ACC112 (cell line): ENCODE data around the gene PCDH11X.
"Not testable (repeated sequence)": the region's sequence is repeated elsewhere in the genome, so short reads cannot be mapped to it uniquely, and the experiment has no call there.

Source experiments
- H2AFZ ChIP-seq: fragments of 200-600 bp; sonication (generic); one replicate; pipeline ENCODE4 v1.6.0; 2017; ENCODE audit warnings: antibody characterized with exemption, low read length; ENCODE audit not compliant: unreplicated experiment
- H3K27ac ChIP-seq: fragments of 200-600 bp; sonication (generic); 2 replicates; pipeline ENCODE4 v1.5.1; 2014; ENCODE audit warnings: low read depth, mild to moderate bottlenecking, antibody characterized with exemption, low read length, moderate library complexity
- H3K27me3 ChIP-seq: fragments of 200-600 bp; sonication (generic); 2 replicates; pipeline ENCODE4 v1.6.1; 2014; ENCODE audit warnings: mild to moderate bottlenecking, antibody characterized with exemption, low read length, moderate library complexity, mixed read lengths; ENCODE audit not compliant: insufficient read depth
- H3K36me3 ChIP-seq: fragments of 200-600 bp; sonication (generic); 2 replicates; pipeline ENCODE4 v1.6.1; 2016; ENCODE audit warnings: mild to moderate bottlenecking, antibody characterized with exemption, low read length, moderate library complexity, mixed read lengths; ENCODE audit not compliant: insufficient read depth
- H3K4me1 ChIP-seq: fragments of 200-600 bp; sonication (generic); one replicate; pipeline ENCODE4 v1.6.1; 2016; ENCODE audit warnings: low read length, mixed read lengths; ENCODE audit not compliant: insufficient read depth, unreplicated experiment, control insufficient read depth
- H3K4me3 ChIP-seq: fragments of 200-600 bp; sonication (generic); 2 replicates; pipeline ENCODE4 v1.5.1; 2014; ENCODE audit warnings: mild to moderate bottlenecking, low read depth, low read length
- H3K79me2 ChIP-seq: fragments of 200-600 bp; sonication (generic); one replicate; pipeline ENCODE4 v1.6.0; 2016; ENCODE audit warnings: low read length; ENCODE audit not compliant: control insufficient read depth, unreplicated experiment, insufficient read depth

PCDH11X gene, protein sequence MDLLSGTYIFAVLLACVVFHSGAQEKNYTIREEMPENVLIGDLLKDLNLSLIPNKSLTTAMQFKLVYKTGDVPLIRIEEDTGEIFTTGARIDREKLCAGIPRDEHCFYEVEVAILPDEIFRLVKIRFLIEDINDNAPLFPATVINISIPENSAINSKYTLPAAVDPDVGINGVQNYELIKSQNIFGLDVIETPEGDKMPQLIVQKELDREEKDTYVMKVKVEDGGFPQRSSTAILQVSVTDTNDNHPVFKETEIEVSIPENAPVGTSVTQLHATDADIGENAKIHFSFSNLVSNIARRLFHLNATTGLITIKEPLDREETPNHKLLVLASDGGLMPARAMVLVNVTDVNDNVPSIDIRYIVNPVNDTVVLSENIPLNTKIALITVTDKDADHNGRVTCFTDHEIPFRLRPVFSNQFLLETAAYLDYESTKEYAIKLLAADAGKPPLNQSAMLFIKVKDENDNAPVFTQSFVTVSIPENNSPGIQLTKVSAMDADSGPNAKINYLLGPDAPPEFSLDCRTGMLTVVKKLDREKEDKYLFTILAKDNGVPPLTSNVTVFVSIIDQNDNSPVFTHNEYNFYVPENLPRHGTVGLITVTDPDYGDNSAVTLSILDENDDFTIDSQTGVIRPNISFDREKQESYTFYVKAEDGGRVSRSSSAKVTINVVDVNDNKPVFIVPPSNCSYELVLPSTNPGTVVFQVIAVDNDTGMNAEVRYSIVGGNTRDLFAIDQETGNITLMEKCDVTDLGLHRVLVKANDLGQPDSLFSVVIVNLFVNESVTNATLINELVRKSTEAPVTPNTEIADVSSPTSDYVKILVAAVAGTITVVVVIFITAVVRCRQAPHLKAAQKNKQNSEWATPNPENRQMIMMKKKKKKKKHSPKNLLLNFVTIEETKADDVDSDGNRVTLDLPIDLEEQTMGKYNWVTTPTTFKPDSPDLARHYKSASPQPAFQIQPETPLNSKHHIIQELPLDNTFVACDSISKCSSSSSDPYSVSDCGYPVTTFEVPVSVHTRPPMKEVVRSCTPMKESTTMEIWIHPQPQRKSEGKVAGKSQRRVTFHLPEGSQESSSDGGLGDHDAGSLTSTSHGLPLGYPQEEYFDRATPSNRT (N-terminal part only)

DNA sequence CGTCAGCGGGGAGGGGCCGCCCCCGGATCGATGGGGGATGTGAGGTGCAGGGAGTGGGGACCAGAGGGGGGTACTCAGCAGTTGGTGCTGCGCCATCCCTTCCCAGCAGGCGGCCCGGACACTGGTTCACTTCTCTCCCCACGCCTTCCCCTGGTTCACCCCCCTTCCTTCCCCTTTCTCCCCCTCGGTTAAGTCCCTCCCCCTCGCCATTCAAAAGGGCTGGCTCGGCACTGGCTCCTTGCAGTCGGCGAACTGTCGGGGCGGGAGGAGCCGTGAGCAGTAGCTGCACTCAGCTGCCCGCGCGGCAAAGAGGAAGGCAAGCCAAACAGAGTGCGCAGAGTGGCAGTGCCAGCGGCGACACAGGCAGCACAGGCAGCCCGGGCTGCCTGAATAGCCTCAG, at the start of gene PCDH11X:
TSS of gene PCDH11X (plus strand) at position 241 of the 400 bp plus-strand sequence. CDS start 56,130 bp downstream, outside the sequence.
- not testable (repeated sequence) for H2AFZ ChIP-seq, H3K4me3 ChIP-seq, H3K27me3 ChIP-seq, H3K36me3 ChIP-seq, H3K27ac ChIP-seq, H3K79me2 ChIP-seq, H3K4me1 ChIP-seq

DNA sequence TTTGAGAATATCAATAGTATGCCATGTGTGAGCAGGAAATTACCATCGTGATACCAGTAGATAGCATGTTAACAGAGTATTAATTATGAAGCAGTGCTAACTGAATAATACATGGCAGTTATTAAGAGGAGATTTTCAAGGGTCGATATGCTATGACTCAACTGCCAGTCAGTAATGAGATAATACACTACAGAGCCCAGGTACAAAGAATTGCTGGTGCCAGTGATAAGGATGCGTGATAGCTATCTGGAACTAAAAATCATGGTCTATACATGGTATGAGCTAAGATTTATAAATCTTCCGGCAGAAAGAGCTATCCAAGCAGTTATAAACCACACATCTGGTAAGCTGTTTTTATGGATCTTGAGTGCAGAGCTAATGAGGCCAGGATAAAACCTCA, 31.7 kb upstream of the PCDH11X start:
- not testable (repeated sequence) for H3K27me3 ChIP-seq, H3K4me3 ChIP-seq, H3K4me1 ChIP-seq, H3K79me2 ChIP-seq, H3K27ac ChIP-seq, H2AFZ ChIP-seq, H3K36me3 ChIP-seq

DNA sequence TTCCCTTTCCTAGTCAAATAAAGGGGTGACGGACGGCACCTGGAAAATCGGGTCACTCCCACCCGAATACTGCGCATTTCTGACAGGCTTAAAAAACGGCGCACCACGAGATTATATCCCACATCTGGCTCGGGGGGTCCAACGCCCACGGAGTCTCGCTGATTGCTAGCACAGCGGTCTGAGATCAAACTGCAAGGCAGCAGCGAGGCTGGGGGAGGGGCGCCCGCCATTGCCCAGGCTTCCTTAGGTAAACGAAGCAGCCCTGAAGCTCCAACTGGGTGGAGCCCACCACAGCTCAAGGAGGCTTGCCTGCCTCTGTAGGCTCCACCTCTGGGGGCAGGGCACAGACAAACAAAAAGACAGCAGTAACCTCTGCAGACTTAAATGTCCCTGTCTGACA, 26.2 kb upstream of the PCDH11X start:
- H3K4me3 ChIP-seq, H3K27ac ChIP-seq: not testable (repeated sequence)

DNA sequence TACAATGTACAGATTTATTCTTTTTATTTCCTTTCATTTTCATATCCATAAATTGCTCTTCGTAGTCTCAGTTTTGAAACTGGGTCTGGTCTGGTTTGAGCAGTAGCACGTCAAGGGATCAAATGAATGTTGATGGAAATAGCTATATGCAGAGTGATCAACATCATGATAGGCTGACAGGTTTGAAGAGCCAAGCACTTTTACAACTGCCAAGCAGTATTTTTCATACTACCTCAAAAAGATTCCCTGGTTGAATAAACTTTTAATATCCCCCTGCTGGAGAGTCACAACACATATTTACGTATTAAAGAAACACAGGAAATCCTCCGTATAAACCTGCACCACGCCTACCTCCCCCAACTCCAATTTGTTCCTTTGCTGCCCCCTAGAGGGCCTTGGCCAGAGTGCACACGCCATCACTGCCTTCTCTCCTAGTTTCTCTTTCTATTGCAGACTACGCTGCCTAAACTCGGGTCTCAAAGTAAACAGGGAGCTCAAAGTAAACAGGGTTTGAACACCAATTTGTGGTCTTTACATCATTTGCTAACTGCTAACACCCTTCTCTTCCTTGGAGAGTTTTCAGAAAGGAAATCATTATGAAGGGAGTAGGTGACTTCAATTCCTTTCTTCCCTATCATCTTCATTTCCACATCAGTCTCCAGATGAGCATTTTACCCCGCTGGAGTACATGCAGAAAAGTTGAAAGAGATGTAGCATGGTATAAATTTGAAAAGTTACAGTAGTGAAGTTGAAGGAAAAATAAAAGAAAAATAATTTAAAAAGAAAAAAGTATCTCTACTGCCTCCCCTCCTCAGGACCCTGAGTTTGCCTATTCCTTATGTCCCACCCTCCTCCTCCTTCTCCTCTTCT, 8.3 kb upstream of the PCDH11X start:
- H3K36me3 ChIP-seq, H3K79me2 ChIP-seq, H2AFZ ChIP-seq, H3K27me3 ChIP-seq, H3K27ac ChIP-seq, H3K4me1 ChIP-seq: not testable (repeated sequence)
- H3K4me3 ChIP-seq, result peak overlapping the region; percentile 37; the same call in 1 of the 2 replicates

More for the DNA sequence above, 26.2 kb upstream of the PCDH11X start:
- not testable (repeated sequence) for H3K36me3 ChIP-seq, H3K4me1 ChIP-seq, H2AFZ ChIP-seq, H3K27me3 ChIP-seq, H3K79me2 ChIP-seq

DNA sequence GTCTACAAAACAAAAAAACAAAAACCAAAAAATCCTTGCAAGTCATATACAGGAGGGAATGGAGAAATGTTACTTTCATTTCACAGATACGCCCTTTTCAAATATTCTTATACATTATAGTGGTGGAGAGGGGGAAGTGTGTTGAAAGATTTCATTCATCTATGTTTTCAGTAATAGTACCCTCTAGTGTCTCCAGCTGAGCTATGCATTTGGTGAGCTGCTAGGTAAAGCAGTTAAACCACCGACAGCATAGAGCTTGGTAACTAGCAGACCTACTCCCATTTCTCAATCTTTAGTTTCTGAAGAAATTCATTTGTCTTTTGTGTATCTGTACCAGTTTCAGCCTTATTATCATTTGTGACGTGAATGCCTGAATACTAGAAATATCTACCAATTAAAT, 5.2 kb upstream of the PCDH11X start:
- H3K4me1 ChIP-seq, H3K4me3 ChIP-seq, H3K79me2 ChIP-seq, H2AFZ ChIP-seq, H3K27ac ChIP-seq, H3K36me3 ChIP-seq, H3K27me3 ChIP-seq: not testable (repeated sequence)

DNA sequence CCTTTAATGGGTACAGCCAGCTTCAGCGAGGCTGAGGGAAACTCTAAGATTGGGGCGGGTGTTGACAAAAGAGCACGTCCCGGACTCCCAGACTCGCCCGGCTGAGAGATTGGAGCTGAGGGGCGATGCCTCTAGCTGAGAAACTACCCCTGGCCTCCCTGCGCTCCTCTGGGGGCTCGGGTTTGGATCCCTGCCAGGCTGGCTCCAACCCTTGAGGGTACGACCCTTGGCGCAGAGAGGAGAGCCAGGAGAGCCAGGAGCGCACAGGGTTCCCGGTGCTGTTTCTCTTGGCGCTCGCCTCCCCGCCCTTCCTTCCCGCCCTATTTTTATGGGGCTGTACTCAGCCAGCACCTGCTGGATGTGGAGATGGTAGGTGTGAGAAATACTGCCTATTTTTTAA, 833 bp downstream of the PCDH11X start:
- not testable (repeated sequence) for H3K4me3 ChIP-seq, H3K4me1 ChIP-seq, H3K36me3 ChIP-seq, H3K27ac ChIP-seq, H2AFZ ChIP-seq, H3K79me2 ChIP-seq, H3K27me3 ChIP-seq

DNA sequence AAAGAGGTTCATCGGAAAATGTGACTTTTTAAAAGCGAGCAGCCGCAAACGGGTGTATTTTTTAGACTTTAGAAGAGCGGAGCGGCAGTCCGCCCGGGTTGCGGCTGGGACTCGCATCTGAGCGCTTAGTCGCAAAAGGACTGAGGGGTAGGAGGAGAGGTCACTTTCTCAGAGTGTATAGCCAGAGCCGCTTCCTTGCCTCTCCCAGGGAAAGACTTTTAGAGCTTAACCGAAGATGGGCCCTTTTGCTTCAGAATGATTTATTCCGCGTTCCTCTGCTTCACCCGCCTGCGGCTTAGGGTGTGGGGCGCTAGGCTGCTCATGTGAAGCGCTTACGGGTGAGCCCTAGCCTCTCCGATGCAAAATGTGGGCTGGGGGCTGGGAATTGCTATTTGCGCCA, 1.5 kb downstream of the PCDH11X start:
- not testable (repeated sequence) for H3K36me3 ChIP-seq, H2AFZ ChIP-seq, H3K27me3 ChIP-seq, H3K4me1 ChIP-seq, H3K27ac ChIP-seq, H3K4me3 ChIP-seq, H3K79me2 ChIP-seq

DNA sequence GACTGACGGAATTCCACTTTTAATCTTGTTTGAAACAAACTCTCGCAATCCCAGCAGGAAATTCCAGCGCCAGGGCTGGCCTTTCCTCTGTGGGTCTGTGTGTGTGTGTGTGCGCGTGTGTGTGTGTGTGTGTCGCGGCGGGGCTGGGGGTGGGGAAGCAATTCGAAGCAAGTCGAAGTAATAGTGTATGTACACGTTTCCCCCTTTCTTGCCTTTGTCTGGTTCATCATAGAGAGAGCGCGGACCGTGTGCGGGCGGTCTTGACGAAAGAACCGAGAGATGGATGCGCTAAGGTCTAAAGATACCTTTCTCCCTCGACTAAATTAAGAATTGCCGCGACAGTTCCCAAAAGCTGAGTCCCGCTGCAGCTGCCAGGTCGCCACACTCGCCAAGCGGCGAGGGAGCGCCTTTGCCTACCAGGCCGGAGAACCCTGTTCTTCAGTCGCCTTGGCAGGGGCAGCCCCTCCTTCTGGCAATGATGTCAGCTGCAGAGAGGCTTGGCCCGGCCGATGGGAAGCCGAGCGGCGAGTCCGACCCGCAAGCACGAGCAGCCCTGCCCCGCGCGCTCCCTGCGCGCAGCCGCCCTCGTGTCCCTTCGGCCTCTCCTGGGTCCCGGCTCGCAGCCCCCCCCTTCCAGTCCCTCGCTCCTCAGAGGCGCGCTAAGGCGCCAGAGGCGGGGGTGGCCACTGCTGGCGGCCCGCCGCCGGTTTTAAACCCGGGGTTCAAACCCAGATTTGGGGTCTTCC, 2.6 kb downstream of the PCDH11X start:
- H3K4me1 ChIP-seq, H2AFZ ChIP-seq, H3K79me2 ChIP-seq, H3K27me3 ChIP-seq, H3K27ac ChIP-seq, H3K4me3 ChIP-seq, H3K36me3 ChIP-seq: not testable (repeated sequence)

DNA sequence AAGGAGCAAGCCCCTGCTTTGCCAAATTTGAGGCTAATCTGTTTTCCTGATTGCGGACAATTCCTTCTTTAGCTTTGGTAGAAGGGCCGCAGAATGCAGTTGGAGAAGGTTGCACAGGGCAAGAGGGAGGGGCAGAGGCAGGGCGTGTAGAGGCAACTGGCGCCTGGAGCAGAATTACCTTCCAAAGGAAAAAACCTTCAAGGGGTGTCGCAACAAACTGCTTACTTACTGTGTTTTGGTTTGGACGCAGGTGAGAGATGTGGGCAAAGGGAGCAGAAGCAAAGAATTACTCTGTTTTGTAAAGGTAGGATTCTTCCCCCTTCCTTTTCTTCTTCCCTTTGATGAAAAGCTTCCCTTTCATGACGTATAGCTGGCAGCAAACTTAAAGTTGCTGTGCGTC, 3.6 kb downstream of the PCDH11X start:
- H2AFZ ChIP-seq, H3K36me3 ChIP-seq, H3K27me3 ChIP-seq, H3K4me3 ChIP-seq, H3K27ac ChIP-seq, H3K79me2 ChIP-seq, H3K4me1 ChIP-seq: not testable (repeated sequence)

DNA sequence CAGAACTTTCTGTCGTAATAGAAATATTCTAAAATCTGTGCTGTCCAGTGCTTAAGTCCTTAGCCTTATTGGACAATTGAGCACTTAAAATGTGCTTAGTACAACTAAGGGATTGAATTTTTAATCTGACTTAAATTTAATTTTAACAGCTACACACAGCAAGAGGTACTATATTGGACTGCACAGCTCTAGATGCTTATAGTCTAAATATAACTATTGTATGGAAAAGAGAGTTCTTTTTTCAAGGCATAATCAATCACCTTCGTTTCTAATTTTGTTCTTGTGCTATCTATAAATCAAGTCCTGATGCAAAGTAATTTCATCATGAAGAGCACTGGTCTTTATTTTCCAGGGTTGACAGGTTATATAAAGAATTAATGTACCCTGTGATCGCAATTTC, 38.4 kb downstream of the PCDH11X start:
- not testable (repeated sequence) for H2AFZ ChIP-seq, H3K4me1 ChIP-seq, H3K79me2 ChIP-seq, H3K27me3 ChIP-seq, H3K27ac ChIP-seq, H3K36me3 ChIP-seq, H3K4me3 ChIP-seq
